T-cell (primary cell): Measurements from ENCODE around the gene CNTN5. TPM values are rescaled to one million over a fixed set of nuclear protein-coding genes. Genes with fewer than 3 reads are reported as not detected.

Experiments used
- ATAC-seq, 4 experiments: fragments of 200-7000 bp in 3 of 4; fragments of 150-1000 bp in 1 of 4; cut with Tn5 transposase; replicated peaks in 1 of 4; 1 replicate in 3 of 4; 2 replicates in 1 of 4; pipeline ENCODE4 v1.10.0; 2021; ENCODE audit warnings: moderate library complexity in 3 of 4, mild to moderate bottlenecking in 2 of 4, moderate number of reproducible peaks in 1 of 4
- CTCF ChIA-PET, 2 donors: fragments of 300-600 bp; sonication (Branson Sonifier 250); formaldehyde crosslinking; loops; one replicate each; lab custom pipeline; 2022; ENCODE audit warnings: antibody characterized with exemption in 2 of 2; lab: Charles Lee
- POLR2A ChIA-PET, 2 donors: fragments of 300-600 bp; sonication (Branson Sonifier 250); formaldehyde crosslinking; loops; one replicate each; lab custom pipeline; 2022; ENCODE audit warnings: antibody characterized with exemption in 2 of 2; lab: Charles Lee
- DNase-seq, 35 experiments: peaks; one replicate each; pipeline versions ENCODE4 v3.0.0 to v3.0.0-alpha.2; 2013 to 2023
- H3K27ac ChIP-seq: one replicate; pipeline ENCODE4 v1.5.1; 2013; ENCODE audit warnings: low read length
- H3K27me3 ChIP-seq, 2 experiments: replicated peaks in 1 of 2; 1 replicate in 1 of 2; 2 replicates in 1 of 2; pipeline versions ENCODE4 v1.6.1 to v1.7.0; 2013; ENCODE audit warnings: low read length in 1 of 2, mixed read lengths in 1 of 2; ENCODE audit not compliant: control insufficient read depth in 2 of 2, insufficient read depth in 2 of 2; ENCODE audit errors: extremely low read depth in 1 of 2
- H3K36me3 ChIP-seq, 2 donors: 1 replicate in 1 of 2; 2 replicates in 1 of 2; pipeline versions ENCODE4 v1.6.1 to v1.7.0; 2013; ENCODE audit warnings: low read length in 1 of 2; ENCODE audit not compliant: control insufficient read depth in 2 of 2, insufficient read depth in 1 of 2; ENCODE audit errors: extremely low read depth in 1 of 2
- H3K4me1 ChIP-seq, 2 experiments: 1 replicate in 1 of 2; 2 replicates in 1 of 2; pipeline versions ENCODE4 v1.6.1 to v1.7.0; 2013; ENCODE audit warnings: low read length in 2 of 2, mixed read lengths in 1 of 2; ENCODE audit not compliant: insufficient read depth in 2 of 2, control insufficient read depth in 1 of 2; ENCODE audit errors: extremely low read depth in 1 of 2
- H3K4me3 ChIP-seq, 2 donors: 1 replicate in 1 of 2; 2 replicates in 1 of 2; pipeline versions ENCODE4 v1.5.1 to v1.7.0; 2013; ENCODE audit warnings: mild to moderate bottlenecking in 2 of 2, low read length in 1 of 2, moderate library complexity in 1 of 2; ENCODE audit not compliant: control insufficient read depth in 1 of 2; ENCODE audit errors: extremely low read depth in 1 of 2
- H3K9me3 ChIP-seq: 2 replicates; pipeline ENCODE4 v1.7.0; 2013
- H3K27ac Mint-ChIP-seq, 2 donors: one replicate each; pipeline ENCODE4 v1.8.0; 2020 to 2021; ENCODE audit warnings: mild to moderate bottlenecking in 2 of 2, mixed read lengths in 2 of 2
- H3K27me3 Mint-ChIP-seq, 2 donors: one replicate each; pipeline ENCODE4 v1.8.0; 2021 to 2022; ENCODE audit warnings: mixed read lengths in 2 of 2
- H3K36me3 Mint-ChIP-seq: one replicate; pipeline ENCODE4 v1.8.0; 2021; ENCODE audit warnings: mixed read lengths
- H3K4me1 Mint-ChIP-seq, 3 donors: one replicate each; pipeline ENCODE4 v1.8.0; 2020 to 2022; ENCODE audit warnings: mixed read lengths in 3 of 3, mild to moderate bottlenecking in 1 of 3
- H3K4me3 Mint-ChIP-seq, 3 donors: one replicate each; pipeline ENCODE4 v1.8.0; 2020 to 2022; ENCODE audit warnings: mild to moderate bottlenecking in 3 of 3, mixed read lengths in 3 of 3, moderate library complexity in 3 of 3
- H3K9me3 Mint-ChIP-seq, 3 donors: one replicate each; pipeline ENCODE4 v1.8.0; 2020 to 2022; ENCODE audit warnings: mixed read lengths in 3 of 3
- WGBS: methylation state at CpG from one replicate; pipeline ENCODE4 v1.1.5; 2013; ENCODE audit warnings: missing lambda C conversion rate; ENCODE audit not compliant: insufficient coverage; 5-methylcytosine and 5-hydroxymethylcytosine counted together
- total RNA-seq, 35 experiments: library from RNA in 6 of 35; stranded (reverse) in 6 of 35; fragments of 120-200 nt in 1 of 35; gene quantifications; one replicate each; pipeline versions ENCODE4 v1.2.1 to v1.2.4 and lab custom pipeline; 2013 to 2026

CNTN5 gene
- total RNA-seq, 5 donors from 2014 or later (not counting 1 experiment from before 2014, with no cell fraction given) = not detected

GRCh38 chr11:100354736-100355135, 1334.0 kb downstream of the CNTN5 start:
- CTCF ChIA-PET = no interaction called here

GRCh38 chr11:100356035-100356434, 1335.3 kb downstream of the CNTN5 start:
- no peaks in the 10 kb centered on the region for H3K4me1 ChIP-seq
- ATAC-seq (no peak), DNase-seq (no peak)
- no peak overlapping the region for H3K4me3 ChIP-seq
- H3K36me3 ChIP-seq = no peaks in the 10 kb centered on the region
- H3K9me3 Mint-ChIP-seq = peaks cover 12 to 17% (median 16%) of the 10 kb centered on the region in 3 donors
- no peak overlapping the region for H3K4me3 Mint-ChIP-seq
- no peaks in the 10 kb centered on the region for H3K4me1 Mint-ChIP-seq
- H3K36me3 Mint-ChIP-seq = no peaks in the 10 kb centered on the region
- H3K27ac ChIP-seq = no peak overlapping the region
- no peaks in the 10 kb centered on the region for H3K27me3 ChIP-seq
- ChIA-PET CTCF (interaction anchor here in 1 of 2 donors (0.6 kb wide), 1 partner anchor 1504 kb away, joined by 5 read pairs; no protein-coding TSS in a partner anchor), POLR2A (no interaction called here)
- no peaks in the 10 kb centered on the region for H3K27me3 Mint-ChIP-seq
- H3K9me3 ChIP-seq = no peaks in the 10 kb centered on the region
- no peak overlapping the region for H3K27ac Mint-ChIP-seq
- WGBS = no CpG with 5 or more reads among the region's 4 CpGs

More at GRCh38 chr11:100354736-100355135, 1334.0 kb downstream of the CNTN5 start:
- Histone ChIP-seq H3K36me3 (no peaks in the 10 kb centered on the region), H3K4me3 (no peak overlapping the region), H3K9me3 (no peaks in the 10 kb centered on the region), H3K27me3 (no peaks in the 10 kb centered on the region), H3K27ac (no peak overlapping the region), H3K4me1 (no peaks in the 10 kb centered on the region)
- Mint-ChIP-seq H3K4me1 (no peaks in the 10 kb centered on the region), H3K27ac (no peak overlapping the region), H3K36me3 (no peaks in the 10 kb centered on the region), H3K27me3 (no peaks in the 10 kb centered on the region), H3K9me3 (peaks cover 8 to 18% (median 15%) of the 10 kb centered on the region in 3 donors), H3K4me3 (no peak overlapping the region)
- DNase-seq (no peak), ATAC-seq (no peak)
- POLR2A ChIA-PET = interaction anchor here in 1 of 2 donors (0.8 kb wide), 1 partner anchor 11 kb away, joined by 3 read pairs; no protein-coding TSS in a partner anchor

- ATAC-seq = no peak
- H3K36me3 ChIP-seq = no peaks in the 10 kb centered on the region
- no peaks in the 10 kb centered on the region for H3K27me3 Mint-ChIP-seq
- H3K9me3 Mint-ChIP-seq = peaks cover 24 to 25% (median 25%) of the 10 kb centered on the region in 3 donors
- H3K9me3 ChIP-seq = no peaks in the 10 kb centered on the region
- no peak overlapping the region for H3K4me3 Mint-ChIP-seq
- ChIA-PET POLR2A (no interaction called here), CTCF (no interaction called here)
- no peaks in the 10 kb centered on the region for H3K4me1 ChIP-seq
- no peak overlapping the region for H3K27ac Mint-ChIP-seq
- WGBS = no CpG with 5 or more reads among the region's 4 CpGs
- H3K36me3 Mint-ChIP-seq = no peaks in the 10 kb centered on the region
- H3K4me1 Mint-ChIP-seq = no peaks in the 10 kb centered on the region
- H3K4me3 ChIP-seq = no peak overlapping the region
- no peak overlapping the region for H3K27ac ChIP-seq
- no peak for DNase-seq
- no peaks in the 10 kb centered on the region for H3K27me3 ChIP-seq
Measured at GRCh38 chr11:100359281-100359680, 1338.5 kb downstream of the CNTN5 start.

GRCh38 chr11:100367892-100368291, 1347.1 kb downstream of the CNTN5 start:
- ATAC-seq (no peak), DNase-seq (no peak)
- Mint-ChIP-seq H3K4me1 (no peaks in the 10 kb centered on the region), H3K27me3 (no peaks in the 10 kb centered on the region), H3K27ac (no peak overlapping the region), H3K9me3 (peaks cover 9 to 31% (median 16%) of the 10 kb centered on the region in 3 donors), H3K4me3 (no peak overlapping the region), H3K36me3 (no peaks in the 10 kb centered on the region)
- Histone ChIP-seq H3K36me3 (no peaks in the 10 kb centered on the region), H3K27me3 (no peaks in the 10 kb centered on the region), H3K9me3 (no peaks in the 10 kb centered on the region), H3K4me3 (no peak overlapping the region), H3K4me1 (no peaks in the 10 kb centered on the region), H3K27ac (no peak overlapping the region)
- CTCF ChIA-PET = no interaction called here
- POLR2A ChIA-PET = no interaction called here

GRCh38 chr11:100383357-100383865, 1362.7 kb downstream of the CNTN5 start:
- Histone ChIP-seq H3K4me3 (no peak overlapping the region), H3K27me3 (no peaks in the 10 kb centered on the region), H3K9me3 (no peaks in the 10 kb centered on the region), H3K36me3 (no peaks in the 10 kb centered on the region), H3K27ac (no peak overlapping the region), H3K4me1 (no peaks in the 10 kb centered on the region)
- ATAC-seq = no peak
- Mint-ChIP-seq H3K4me3 (no peak overlapping the region), H3K9me3 (peaks cover 21 to 41% (median 26%) of the 10 kb centered on the region in 3 donors), H3K27ac (no peak overlapping the region), H3K36me3 (no peaks in the 10 kb centered on the region), H3K4me1 (no peaks in the 10 kb centered on the region), H3K27me3 (no peaks in the 10 kb centered on the region)
- ChIA-PET CTCF (no interaction called here), POLR2A (no interaction called here)
- WGBS = 65% methylated on average over 5 of the region's 7 CpGs
- no peak for DNase-seq

GRCh38 chr11:100396266-100396665, 1375.5 kb downstream of the CNTN5 start:
- Mint-ChIP-seq H3K9me3 (peaks cover 19 to 35% (median 27%) of the 10 kb centered on the region in 3 donors), H3K4me1 (no peaks in the 10 kb centered on the region), H3K36me3 (no peaks in the 10 kb centered on the region), H3K27me3 (no peaks in the 10 kb centered on the region), H3K4me3 (no peak overlapping the region), H3K27ac (no peak overlapping the region)
- Histone ChIP-seq H3K36me3 (no peaks in the 10 kb centered on the region), H3K9me3 (no peaks in the 10 kb centered on the region), H3K27ac (no peak overlapping the region), H3K4me1 (no peaks in the 10 kb centered on the region), H3K4me3 (no peak overlapping the region), H3K27me3 (no peaks in the 10 kb centered on the region)
- ChIA-PET CTCF (no interaction called here), POLR2A (no interaction called here)
- no peak for DNase-seq
- no CpG with 5 or more reads among the region's 3 CpGs for WGBS
- ATAC-seq = no peak

GRCh38 chr11:100397401-100397800, 1376.7 kb downstream of the CNTN5 start:
- Histone ChIP-seq H3K4me1 (no peaks in the 10 kb centered on the region), H3K36me3 (no peaks in the 10 kb centered on the region), H3K9me3 (no peaks in the 10 kb centered on the region), H3K4me3 (no peak overlapping the region), H3K27ac (no peak overlapping the region), H3K27me3 (no peaks in the 10 kb centered on the region)
- no peaks in the 10 kb centered on the region for H3K27me3 Mint-ChIP-seq
- no peak overlapping the region for H3K4me3 Mint-ChIP-seq
- WGBS = no CpG with 5 or more reads among the region's 3 CpGs
- no peak overlapping the region for H3K27ac Mint-ChIP-seq
- H3K36me3 Mint-ChIP-seq = no peaks in the 10 kb centered on the region
- ChIA-PET POLR2A (no interaction called here), CTCF (no interaction called here)
- ATAC-seq = no peak
- DNase-seq = no peak
- peaks cover 18 to 33% (median 30%) of the 10 kb centered on the region in 3 donors for H3K9me3 Mint-ChIP-seq
- no peaks in the 10 kb centered on the region for H3K4me1 Mint-ChIP-seq
